Measurements from ENCODE around the gene DSCAM.
"Not testable (repeated sequence)": the region's sequence is repeated elsewhere in the genome, so short reads cannot be mapped to it uniquely, and the experiment has no call there.

The DSCAM gene, protein sequence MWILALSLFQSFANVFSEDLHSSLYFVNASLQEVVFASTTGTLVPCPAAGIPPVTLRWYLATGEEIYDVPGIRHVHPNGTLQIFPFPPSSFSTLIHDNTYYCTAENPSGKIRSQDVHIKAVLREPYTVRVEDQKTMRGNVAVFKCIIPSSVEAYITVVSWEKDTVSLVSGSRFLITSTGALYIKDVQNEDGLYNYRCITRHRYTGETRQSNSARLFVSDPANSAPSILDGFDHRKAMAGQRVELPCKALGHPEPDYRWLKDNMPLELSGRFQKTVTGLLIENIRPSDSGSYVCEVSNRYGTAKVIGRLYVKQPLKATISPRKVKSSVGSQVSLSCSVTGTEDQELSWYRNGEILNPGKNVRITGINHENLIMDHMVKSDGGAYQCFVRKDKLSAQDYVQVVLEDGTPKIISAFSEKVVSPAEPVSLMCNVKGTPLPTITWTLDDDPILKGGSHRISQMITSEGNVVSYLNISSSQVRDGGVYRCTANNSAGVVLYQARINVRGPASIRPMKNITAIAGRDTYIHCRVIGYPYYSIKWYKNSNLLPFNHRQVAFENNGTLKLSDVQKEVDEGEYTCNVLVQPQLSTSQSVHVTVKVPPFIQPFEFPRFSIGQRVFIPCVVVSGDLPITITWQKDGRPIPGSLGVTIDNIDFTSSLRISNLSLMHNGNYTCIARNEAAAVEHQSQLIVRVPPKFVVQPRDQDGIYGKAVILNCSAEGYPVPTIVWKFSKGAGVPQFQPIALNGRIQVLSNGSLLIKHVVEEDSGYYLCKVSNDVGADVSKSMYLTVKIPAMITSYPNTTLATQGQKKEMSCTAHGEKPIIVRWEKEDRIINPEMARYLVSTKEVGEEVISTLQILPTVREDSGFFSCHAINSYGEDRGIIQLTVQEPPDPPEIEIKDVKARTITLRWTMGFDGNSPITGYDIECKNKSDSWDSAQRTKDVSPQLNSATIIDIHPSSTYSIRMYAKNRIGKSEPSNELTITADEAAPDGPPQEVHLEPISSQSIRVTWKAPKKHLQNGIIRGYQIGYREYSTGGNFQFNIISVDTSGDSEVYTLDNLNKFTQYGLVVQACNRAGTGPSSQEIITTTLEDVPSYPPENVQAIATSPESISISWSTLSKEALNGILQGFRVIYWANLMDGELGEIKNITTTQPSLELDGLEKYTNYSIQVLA (N-terminal part only)

DNA sequence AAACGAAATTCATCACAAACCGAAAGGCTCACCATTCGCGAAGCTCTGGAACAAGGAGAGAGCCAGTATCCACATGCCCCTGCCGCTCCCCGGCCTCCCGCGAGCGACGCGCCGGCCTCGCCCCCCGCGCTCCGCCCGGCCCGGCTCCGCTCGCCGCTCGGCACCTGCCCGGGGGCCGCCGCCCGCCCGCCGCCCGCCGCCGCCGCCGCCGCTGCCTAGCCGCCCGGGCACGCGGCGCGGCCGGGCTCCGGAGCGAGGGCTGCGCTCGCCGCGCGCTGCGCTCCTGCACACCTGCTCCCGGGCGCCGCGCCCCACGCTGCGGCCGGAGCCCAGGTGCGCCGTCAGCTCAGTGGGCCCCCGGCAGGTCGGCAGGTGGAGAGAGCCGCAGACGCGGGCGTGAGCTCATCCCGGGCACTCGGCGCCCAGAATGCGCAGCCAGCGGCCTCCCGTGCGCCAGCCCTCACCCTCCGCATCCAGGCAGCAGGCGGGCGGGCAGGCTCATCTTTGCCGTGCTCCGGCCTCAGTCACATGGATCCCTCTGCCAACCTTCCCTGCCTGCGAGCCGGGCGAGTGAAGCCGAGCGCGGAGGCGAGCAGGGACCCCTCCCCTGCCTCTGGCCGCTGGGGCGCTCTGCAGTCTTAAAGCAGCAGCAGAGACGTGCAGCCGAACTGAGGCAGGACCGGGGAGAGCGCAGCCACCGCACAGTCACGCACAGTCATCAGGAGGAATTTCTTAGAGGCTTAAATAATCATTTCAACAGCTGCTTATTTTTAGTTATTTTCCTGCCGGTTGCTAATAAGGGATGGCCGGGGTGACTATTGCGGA lies at the start of gene DSCAM:
TSS of gene DSCAM (minus strand) at position 572 of the 825 bp plus-strand sequence. CDS start at position 75, 497 bp downstream.
- DNase-seq (ENCODE audit: low spot score), result no peak

DNA sequence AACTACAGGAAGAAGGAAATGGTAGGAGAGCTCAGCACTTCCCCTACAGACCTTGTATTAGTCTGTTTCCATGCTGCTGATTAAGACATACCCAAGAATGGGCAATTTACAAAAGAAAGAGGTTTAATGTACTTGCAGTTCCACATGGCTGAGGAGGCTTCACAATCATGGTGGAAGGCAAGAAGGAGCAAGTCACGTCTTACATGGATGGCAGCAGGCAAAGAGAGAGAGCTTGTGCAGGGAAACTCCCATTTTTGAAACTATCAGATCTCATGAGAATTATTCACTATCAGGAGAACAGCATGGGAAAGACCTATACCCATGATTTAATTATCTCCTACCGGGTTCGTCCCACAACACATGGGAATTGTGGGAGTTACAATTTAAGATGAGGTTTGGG lies 48.7 kb upstream of the DSCAM start:
- not testable (repeated sequence) for DNase-seq (ENCODE audit: low spot score)

DNA sequence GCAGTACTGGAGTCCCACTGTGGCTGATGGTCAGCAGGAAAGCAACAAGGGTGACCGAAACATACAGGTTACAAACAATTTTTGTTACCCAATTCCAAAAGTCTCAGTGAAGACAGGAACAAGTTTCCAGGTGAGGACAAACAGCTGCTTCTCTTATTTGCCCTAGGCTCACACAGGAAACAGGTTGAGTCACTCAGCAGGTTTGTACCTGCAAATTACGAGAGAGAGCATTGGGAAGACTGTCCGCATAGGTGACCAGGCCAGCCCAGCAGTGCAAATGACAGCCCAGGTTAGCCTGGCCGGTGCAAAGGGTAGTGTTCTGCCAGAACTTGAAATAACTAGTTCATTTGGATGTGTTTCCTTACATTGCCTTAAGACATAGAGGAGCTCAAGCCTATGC lies 40.0 kb upstream of the DSCAM start:
- DNase-seq (ENCODE audit: low spot score), result no peak

DNA sequence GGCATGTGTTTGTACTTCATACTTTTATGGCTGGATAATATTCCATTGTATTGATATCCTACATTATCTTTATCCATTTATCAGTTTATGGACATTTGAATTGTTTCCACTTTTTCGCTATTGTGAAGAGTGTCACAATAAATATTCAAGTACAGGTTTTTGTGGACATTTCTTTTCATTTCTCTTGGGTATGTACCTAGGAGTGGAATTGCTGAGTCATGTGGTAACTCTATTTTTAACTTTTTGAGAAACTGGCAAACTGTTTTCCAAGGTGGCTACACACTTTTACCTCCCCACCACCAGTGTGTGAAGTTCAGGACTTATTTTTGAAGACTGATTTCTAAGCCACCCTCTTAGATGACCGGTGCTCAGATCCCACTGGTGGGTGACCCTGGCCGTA lies 39.0 kb upstream of the DSCAM start:
- DNase-seq (ENCODE audit: low spot score), result no peak

DNA sequence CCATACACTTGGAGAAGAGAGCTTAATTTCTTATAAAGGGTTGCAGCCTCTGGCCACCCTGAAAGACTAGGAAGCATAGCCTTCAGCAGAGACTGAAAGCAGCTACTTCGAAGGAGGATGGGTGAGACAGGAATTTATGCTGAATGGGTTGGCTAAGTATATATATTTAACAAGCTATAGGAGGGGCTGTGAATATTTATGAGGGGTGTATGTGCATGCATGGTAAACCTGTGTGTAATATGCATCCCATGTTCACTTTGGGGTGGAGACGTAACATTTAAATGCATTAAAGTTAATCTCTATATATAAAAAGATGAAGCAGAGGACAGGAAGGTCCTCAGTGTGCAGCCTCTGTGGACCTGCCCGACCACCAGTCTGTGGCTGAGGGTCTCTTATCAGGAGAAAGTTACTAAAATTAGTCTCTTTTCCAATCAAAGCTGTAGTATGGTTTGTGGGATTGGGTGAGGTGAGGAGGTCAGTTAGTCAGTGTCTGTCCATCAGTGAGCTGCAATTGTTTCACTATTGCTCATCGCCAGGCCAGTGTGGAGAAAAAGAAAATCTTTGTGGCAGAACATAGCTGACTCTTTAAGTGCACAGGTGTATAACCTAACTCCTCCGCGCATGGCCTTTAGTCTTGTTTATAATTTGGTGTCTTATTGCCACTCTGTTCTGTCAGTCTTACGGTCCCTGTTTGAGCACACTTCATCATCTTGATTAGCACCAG lies 35.4 kb upstream of the DSCAM start:
- no peak for DNase-seq (ENCODE audit: low spot score)

DNA sequence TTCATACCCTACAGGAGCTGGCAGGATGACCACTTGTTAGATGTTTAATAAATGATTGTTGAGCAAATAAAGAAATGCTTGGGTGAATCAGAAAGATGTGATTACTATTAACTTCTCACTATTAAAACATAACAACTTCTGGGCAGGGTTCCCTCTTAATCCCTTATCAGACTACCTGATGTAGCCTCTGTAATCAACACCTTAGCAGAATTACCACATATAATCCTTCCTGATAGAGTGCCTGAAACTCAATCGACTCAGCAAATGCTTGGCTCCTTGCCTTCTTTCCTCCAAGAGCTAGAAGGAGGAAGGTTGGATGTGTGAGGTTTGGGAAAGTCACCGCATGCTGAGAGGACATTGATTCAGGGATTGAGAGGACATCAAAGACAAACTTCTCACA lies 34.8 kb upstream of the DSCAM start:
- DNase-seq (ENCODE audit: low spot score), result no peak

DNA sequence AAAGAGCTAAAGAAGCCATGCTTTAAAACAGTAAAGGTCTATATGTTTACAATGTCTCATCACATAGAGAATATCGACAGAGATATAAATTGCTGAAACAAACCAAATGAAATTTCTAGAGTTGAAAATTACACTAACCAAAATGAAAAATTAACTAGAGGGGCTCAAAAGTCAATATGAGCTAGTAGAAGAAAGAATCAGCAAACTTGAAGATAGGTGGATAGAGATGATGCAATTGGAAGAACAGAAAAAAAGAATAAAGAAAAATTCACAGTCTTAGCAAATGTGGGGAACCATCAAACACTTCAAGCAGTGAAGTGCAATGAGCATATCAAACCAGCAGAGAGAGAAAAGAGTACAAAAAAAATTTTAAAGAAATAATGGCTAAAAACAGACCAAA lies 24.1 kb upstream of the DSCAM start:
- DNase-seq (ENCODE audit: low spot score), result no peak

DNA sequence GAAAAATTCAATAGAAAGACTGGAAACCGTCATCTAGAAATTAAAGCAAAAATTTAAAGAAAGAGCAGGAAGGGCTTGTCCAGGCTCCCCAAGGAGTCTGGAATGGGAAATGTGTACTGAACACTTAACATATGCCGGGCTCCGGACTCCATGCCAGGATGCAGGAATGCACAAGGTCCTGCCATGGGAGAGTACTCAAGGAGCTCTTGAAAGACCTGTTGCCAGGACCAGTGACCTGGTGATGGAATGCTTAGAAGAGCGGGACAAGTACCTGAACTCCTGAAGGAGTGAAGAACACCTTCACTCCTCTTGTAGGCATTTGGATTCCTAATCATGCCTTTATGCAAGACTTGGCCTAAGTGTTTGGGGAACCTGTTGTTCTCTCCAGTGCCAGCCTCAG lies 16.9 kb upstream of the DSCAM start:
- no peak for DNase-seq (ENCODE audit: low spot score)

DNA sequence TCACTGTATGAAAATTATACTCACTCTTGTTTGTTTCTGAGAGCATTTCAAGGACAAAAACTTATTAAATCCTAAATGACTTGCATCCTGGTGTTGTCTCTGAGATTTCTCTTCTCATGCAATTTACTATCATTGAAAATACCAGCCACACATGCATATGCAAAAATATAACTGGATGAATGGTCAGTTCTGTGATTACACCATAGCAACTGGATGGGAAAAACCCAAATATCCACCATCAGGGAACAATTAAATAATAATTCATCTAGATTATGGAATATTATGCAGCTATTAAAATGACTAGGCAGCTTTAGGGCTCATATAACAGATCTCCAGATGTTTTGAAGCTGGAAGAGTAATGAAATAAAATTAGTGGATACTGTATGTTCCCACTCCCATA lies 11.6 kb upstream of the DSCAM start:
- no peak for DNase-seq (ENCODE audit: low spot score)

DNA sequence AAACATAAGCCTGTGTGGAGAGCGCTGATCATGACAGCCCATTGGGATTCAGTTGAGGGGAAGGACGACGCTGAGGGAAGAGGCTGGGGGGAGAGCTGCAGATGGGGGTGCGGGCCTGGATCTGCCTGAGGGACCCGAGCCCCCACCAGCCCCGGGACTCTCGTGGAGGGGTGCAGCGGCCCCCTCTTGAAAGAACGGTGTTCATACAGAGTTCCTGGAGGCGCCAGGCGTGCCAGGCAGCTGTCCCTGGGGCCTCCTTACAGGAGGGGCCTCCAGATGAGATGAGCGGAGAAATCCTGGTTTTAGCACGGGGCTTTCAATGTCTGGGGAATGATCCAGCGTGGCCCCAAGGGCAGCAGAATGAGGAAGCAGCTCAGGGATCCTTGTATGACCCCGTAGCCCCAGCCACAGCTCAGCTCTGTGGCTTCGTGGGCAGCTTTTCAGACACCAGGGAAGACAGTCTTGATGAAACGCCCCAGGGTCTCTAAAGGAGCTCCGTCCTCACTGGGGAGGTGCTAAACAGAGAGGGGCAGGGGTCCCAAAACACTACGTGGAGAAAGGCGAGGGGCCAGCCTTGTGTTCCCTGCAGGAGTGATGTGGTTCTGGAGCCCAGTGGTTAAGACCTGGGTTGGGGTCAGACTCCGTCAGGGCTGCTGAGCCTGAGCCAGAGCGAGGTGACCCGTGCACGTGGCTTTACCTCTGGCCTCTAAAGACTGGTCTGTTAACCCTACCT lies 7.2 kb upstream of the DSCAM start:
- no peak for DNase-seq (ENCODE audit: low spot score)

DNA sequence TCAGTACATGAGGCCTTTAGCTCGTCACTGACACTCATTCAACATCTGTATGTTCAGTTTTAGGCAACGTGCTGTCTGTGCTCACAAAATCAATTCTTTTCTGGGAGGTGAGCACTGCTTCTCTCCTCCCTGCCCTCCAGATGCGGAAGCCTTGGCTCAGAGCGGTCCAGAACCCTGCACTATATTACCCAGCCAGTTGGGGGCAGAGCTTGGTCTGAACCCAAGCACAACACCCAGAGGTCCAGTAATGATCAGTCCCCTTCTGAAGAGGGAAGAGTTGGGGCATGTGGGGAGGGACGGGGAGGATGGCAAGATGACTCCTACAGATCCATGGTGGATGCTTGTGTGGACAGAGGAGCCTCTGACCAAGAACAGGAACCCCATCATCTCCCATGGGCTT lies 5.6 kb upstream of the DSCAM start:
- DNase-seq (ENCODE audit: low spot score), result no peak

DNA sequence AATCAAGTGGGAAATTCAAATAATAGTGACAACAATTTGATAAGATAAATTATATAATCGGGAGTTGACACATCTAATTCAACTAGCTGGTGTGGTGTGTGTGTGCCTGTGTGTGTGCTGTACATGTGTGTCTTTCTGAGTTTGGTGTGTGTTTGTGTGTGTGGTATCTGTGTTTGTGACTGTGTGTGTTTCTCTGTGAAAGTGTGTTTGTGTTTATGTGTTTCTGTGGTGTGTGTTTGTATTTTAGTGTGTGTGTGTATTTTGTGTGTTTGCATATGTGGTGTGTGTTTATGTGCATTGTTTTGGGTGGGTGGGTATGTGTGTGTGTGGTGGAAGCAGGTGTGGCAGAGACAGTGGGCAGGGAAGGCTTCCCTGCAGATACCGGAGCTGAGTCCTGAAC lies 4.8 kb upstream of the DSCAM start:
- DNase-seq (ENCODE audit: low spot score), result no peak

DNA sequence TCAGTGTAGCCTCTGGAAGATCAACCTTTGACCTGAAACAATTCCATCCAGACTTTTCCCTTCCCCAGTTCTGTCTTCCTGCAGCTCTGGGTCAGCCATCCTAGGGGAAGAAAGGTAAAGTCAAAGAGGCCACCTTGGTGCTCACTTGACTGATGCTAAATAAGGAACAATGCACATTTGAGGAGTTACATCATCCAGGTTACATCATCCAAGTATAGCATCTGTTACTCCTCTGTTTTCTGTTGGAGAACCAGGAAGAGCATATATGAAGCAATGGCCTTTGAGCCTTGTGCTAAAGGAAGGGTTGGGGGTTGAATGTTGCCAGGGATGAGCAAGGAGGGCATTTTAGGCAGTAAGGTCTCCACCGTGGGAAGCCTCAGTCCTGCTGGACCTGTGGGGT lies 3.1 kb upstream of the DSCAM start:
- no peak for DNase-seq (ENCODE audit: low spot score)

DNA sequence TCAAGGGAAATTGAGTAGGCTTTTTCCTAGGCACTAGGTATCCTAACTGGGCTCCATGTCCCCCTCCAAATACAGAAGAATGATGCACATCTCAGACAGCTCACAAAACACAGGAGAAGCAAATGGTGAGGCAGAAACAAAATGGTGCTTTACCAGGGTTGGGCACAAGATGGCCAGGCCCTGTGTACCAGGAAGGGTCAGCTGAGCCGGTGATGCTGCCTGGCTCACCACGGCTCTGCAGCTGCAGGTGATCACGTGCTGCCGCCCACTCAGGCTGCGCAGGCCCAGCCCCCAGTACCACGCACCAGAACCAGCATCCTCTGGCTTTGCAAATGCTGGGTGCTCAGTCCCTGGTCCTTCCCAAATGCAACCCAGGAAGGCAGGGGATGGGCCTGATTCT lies 993 bp upstream of the DSCAM start:
- no peak for DNase-seq (ENCODE audit: low spot score)

DNA sequence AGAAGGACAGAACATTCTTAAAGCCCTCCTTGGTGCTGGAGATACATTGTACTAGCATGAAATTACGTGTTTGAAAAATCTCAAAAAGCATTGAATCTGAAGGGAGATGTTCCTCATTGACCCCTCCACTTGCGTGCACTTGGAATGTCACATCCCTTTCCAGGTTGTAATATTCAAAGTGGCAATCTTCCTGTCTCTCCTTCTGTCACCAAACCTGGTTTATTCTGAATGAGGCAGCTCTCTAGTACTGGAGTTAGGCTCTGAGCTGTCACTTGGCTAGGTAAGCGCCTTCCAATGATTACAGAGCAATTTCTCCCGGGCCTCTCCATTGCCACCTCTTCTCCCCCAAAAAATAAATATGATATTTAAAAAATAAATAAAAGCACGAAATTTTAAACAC lies 855 bp downstream of the DSCAM start:
- no peak for DNase-seq (ENCODE audit: low spot score)

DNA sequence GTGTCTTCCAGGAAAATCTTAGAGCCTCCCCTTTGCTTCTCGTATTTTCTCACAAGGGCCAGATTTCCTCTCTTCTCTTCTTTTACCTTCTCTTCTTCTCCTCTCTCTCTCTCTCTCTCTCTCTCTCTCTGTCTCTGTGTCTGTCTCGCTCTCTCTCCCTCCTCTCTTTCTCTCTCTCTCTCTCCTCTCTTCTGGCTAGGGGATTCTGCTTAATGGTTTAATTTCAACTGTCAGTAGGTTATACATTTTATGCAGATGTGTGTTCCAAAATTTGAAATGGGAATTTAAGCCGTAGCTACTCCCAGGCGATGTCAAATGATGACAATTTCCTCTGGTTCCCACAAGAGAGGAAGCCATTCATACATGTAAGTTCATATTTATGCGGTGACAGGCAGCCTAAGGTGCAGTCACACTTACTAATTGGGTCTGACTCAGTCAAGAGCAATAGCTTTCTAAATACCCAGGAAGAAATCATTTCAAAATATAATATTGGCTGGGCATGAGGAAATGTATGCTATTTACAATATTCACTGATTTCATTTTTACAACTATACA lies 1.4 kb downstream of the DSCAM start:
- no peak for DNase-seq (ENCODE audit: low spot score)

DNA sequence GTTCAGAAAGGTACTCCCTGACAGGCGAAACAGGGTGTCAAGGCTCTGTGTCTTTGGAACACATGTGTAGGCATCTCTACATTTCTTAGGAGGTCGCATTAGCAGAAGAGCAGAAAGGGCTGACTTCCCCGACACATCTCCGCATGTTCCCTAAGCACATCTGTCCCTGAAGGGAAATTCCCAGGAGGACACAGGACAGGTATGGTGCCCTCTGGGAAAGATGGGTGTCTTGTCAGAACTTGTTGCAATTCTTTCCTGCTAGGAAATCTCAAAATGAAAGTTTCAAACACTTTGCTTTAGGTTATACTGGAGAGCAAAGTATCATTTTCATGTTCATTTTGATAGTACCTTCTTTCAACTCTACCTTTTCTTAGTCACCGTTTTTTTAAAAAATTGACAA lies 2.0 kb downstream of the DSCAM start:
- no peak for DNase-seq (ENCODE audit: low spot score)

DNA sequence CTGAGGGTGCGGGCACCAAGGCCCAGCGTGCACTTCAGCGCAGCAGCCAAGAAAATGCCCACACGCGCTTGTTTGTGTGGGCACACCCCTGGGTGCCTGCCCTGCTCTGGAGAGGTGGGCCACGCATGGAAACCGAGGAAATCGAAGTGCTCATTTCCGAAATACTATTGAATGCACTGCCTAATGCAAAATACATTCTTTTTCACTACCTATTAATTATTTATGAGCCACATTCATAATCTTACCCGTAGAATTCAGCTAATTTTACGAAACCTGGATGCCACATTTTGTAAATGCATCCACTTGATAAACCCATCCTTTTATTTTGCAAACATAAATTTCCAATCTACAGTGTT lies 4.8 kb downstream of the DSCAM start:
- no peak for DNase-seq (ENCODE audit: low spot score)

DNA sequence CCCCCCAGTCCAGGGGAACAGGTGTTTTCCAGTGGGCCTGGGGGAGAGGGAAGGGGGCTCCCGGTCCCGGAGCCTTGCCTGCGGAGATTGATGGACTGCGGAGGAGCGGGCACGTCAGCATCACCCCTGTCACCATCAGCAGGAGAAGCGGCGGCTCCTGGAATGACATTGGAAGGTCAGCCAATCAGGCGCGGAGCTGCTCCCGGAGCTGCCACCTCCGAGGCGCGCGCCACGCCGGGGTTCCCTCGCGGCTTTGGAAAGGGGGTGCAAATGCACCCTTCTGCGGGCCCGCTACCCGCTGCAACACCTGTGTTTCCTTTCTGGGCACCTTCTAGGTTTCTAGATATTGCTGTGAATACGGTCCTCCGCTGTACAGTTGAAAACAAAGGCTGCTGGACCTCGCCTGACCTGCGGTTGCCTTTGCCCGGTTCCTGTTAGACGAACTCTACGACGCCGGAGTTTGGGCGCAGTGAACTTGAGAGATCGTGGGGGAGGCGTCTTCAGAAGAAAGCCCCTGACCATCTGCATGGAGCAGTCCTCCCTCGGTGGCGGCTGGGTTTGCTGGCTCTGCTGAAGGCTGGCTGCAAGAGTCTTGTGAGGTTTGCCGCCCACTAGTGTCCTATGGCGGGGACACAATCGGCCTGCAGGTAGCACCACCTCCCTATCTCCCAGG lies 5.3 kb downstream of the DSCAM start:
- peak; percentile 33 for DNase-seq (ENCODE audit: low spot score)
